Testis (tissue), 3 donors: ENCODE results near the gene SVEP1. TPM values are rescaled to one million over a fixed set of nuclear protein-coding genes. Genes with fewer than 3 reads are reported as not detected.

ENCODE experiments used
- DNase-seq: peaks from one replicate; pipeline ENCODE4 v3.0.0-alpha.2; 2019
- H3K27ac ChIP-seq, 2 donors: fragments of 200-600 bp; sonication (generic); one replicate each; pipeline ENCODE4 v1.5.1; 2019
- H3K27me3 ChIP-seq: fragments of 200-600 bp; sonication (generic); one replicate; pipeline ENCODE4 v1.5.1; 2019
- H3K36me3 ChIP-seq: fragments of 200-600 bp; sonication (generic); one replicate; pipeline ENCODE4 v1.5.1; 2017; ENCODE audit warnings: low read depth; ENCODE audit errors: missing control alignments
- H3K4me1 ChIP-seq: fragments of 200-600 bp; sonication (generic); one replicate; pipeline ENCODE4 v1.5.1; 2019
- H3K4me3 ChIP-seq, 2 donors: fragments of 200-600 bp; sonication (generic); one replicate each; pipeline ENCODE4 v1.5.1; 2017 to 2019
- H3K9me3 ChIP-seq: fragments of 200-600 bp; sonication (generic); one replicate; pipeline ENCODE4 v1.5.1; 2017
- POLR2A ChIP-seq: fragments of 450-650 bp; IDR thresholded peaks from one replicate; pipeline ENCODE4 v1.6.1; 2017; ENCODE audit warnings: antibody characterized with exemption, mild to moderate bottlenecking, moderate library complexity
- WGBS, 2 donors: methylation state at CpG; one replicate each; pipeline ENCODE4 v1.1.5; 2018; 5-methylcytosine and 5-hydroxymethylcytosine counted together
- intact Hi-C: fragments of 100-400 bp; cut with DNase I; formaldehyde crosslinking; loops from one replicate; pipeline ENCODE4 v1.15.1; 2023; ENCODE audit warnings: low total_unique reads
- polyA plus RNA-seq: library from polyadenylated mRNA; stranded (reverse); fragments of 350-450 nt; fragmentation: Illumina TruSeq; extraction: RNeasy Lipid Tissue Mini Kit (QIAGEN cat#74804); gene quantifications from one replicate; pipeline ENCODE4 v1.2.3, GENCODE V29; 2014; ENCODE audit warnings: low read depth, low replicate concordance; ENCODE audit not compliant: insufficient read depth
- total RNA-seq, 2 donors: library from RNA; depleted of rRNA; stranded (reverse); fragments of >200 nt; gene quantifications; one replicate each; pipeline ENCODE4 v1.2.3, GENCODE V29; 2016
- TF ChIP-seq, protein P1 (sequence below), 3 experiments: fragments of 450-650 bp in 2 of 3; fragments of 200-600 bp in 1 of 3; sonication (generic) in 1 of 3; IDR thresholded peaks; one replicate each; pipeline ENCODE4 v1.5.1; 2016 to 2019; ENCODE audit warnings: antibody characterized with exemption in 3 of 3, mild to moderate bottlenecking in 2 of 3, moderate library complexity in 1 of 3

SVEP1 gene
- total and polyA plus RNA-seq, 3 donors from 2014 or later: 4.6 to 7.9 (median 6.9) TPM

DNA sequence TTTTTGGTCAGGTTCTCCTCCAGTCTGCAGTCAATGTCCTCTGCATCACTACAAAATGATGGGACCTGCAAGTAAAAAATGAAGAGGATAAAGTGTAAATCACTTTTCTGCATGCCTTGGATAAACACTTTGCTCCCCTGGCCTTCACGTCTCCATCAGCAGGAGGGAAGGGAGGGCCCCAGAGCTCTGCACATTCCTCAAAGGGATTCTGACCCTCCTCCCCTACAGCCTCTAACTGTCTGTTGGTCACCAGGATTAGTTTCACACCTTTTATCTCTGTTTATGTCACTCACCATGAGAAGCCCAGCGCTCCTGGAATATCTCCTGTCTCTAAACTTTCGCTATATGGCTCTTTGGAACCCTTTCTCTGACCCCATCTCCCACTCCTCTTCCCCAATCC lies 103.3 kb downstream of the SVEP1 start:
- H3K27ac ChIP-seq: no peak overlapping the region
- H3K36me3 ChIP-seq: no peaks in the 10 kb centered on the region
- H3K27me3 ChIP-seq: no peaks in the 10 kb centered on the region
- 43 to 51% methylated on average over 3 of the region's 3 CpGs for WGBS, 2 donors
- no peak overlapping the region for H3K4me3 ChIP-seq
- intact Hi-C loops: no loop called here
- TF ChIP-seq, protein P1, sequence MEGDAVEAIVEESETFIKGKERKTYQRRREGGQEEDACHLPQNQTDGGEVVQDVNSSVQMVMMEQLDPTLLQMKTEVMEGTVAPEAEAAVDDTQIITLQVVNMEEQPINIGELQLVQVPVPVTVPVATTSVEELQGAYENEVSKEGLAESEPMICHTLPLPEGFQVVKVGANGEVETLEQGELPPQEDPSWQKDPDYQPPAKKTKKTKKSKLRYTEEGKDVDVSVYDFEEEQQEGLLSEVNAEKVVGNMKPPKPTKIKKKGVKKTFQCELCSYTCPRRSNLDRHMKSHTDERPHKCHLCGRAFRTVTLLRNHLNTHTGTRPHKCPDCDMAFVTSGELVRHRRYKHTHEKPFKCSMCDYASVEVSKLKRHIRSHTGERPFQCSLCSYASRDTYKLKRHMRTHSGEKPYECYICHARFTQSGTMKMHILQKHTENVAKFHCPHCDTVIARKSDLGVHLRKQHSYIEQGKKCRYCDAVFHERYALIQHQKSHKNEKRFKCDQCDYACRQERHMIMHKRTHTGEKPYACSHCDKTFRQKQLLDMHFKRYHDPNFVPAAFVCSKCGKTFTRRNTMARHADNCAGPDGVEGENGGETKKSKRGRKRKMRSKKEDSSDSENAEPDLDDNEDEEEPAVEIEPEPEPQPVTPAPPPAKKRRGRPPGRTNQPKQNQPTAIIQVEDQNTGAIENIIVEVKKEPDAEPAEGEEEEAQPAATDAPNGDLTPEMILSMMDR (IDR thresholded peaks at IDR 0.05): no peak
- no peak for TF ChIP-seq POLR2A
- H3K4me1 ChIP-seq: no peaks in the 10 kb centered on the region
- DNase-seq: no peak
- H3K9me3 ChIP-seq: no peaks in the 10 kb centered on the region

- Histone ChIP-seq H3K27me3 (no peaks in the 10 kb centered on the region), H3K4me1 (no peaks in the 10 kb centered on the region), H3K9me3 (no peaks in the 10 kb centered on the region), H3K27ac (no peak overlapping the region), H3K4me3 (no peak overlapping the region), H3K36me3 (no peaks in the 10 kb centered on the region)
- WGBS, 2 donors: 82 to 86% methylated on average over 6 of the region's 6 CpGs
- no peak for TF ChIP-seq POLR2A
- TF ChIP-seq, protein P1 (IDR thresholded peaks at IDR 0.05): no peak
- no peak for DNase-seq
- intact Hi-C loops: no loop called here
These were observed 107.4 kb downstream of the SVEP1 start for GRCh38 chr9:110472111-110472510.

- Histone ChIP-seq H3K27ac (no peak overlapping the region), H3K4me3 (no peak overlapping the region), H3K4me1 (no peaks in the 10 kb centered on the region), H3K27me3 (no peaks in the 10 kb centered on the region), H3K9me3 (no peaks in the 10 kb centered on the region), H3K36me3 (no peaks in the 10 kb centered on the region)
- intact Hi-C loops: no loop called here
- 69 to 88% methylated on average over 5 of the region's 5 CpGs for WGBS, 2 donors
- no peak for DNase-seq
- TF ChIP-seq, protein P1 (IDR thresholded peaks at IDR 0.05): no peak
- TF ChIP-seq POLR2A: no peak
These were observed 110.6 kb downstream of the SVEP1 start for GRCh38 chr9:110468950-110469349.

- H3K36me3 ChIP-seq: no peaks in the 10 kb centered on the region
- no peaks in the 10 kb centered on the region for H3K9me3 ChIP-seq
- H3K4me1 ChIP-seq: no peaks in the 10 kb centered on the region
- H3K4me3 ChIP-seq: no peak overlapping the region
- intact Hi-C loops: no loop called here
- WGBS, 2 donors: 92 to 94% methylated on average over 3 of the region's 3 CpGs
- TF ChIP-seq, protein P1 (IDR thresholded peaks at IDR 0.05): no peak
- no peak for TF ChIP-seq POLR2A
- no peaks in the 10 kb centered on the region for H3K27me3 ChIP-seq
- H3K27ac ChIP-seq: no peak overlapping the region
- DNase-seq: no peak
These were observed 114.4 kb downstream of the SVEP1 start for GRCh38 chr9:110465190-110465589.

- Histone ChIP-seq H3K9me3 (no peaks in the 10 kb centered on the region), H3K4me3 (no peak overlapping the region), H3K36me3 (no peaks in the 10 kb centered on the region), H3K27ac (no peak overlapping the region), H3K4me1 (no peaks in the 10 kb centered on the region), H3K27me3 (no peaks in the 10 kb centered on the region)
- TF ChIP-seq, protein P1 (IDR thresholded peaks at IDR 0.05): no peak
- TF ChIP-seq POLR2A: no peak
- no peak for DNase-seq
- WGBS, 2 donors: 89 to 93% methylated on average over 1 of the region's 1 CpG
- intact Hi-C loops: no loop called here
These were observed 115.2 kb downstream of the SVEP1 start for GRCh38 chr9:110464321-110464720.
